ENCODE data around the gene SERAC1.
A peak's percentile ranks its signal among the peaks of the same experiment; 100 is the strongest.

Gene SERAC1

GRCh38 chr6:158077676-158078075 lies 90.4 kb downstream of the SERAC1 start:
- DNase-seq (ENCODE audit: low read depth) = no peak

GRCh38 chr6:158076548-158076947 lies 91.5 kb downstream of the SERAC1 start:
- DNase-seq (ENCODE audit: low read depth) = no peak

GRCh38 chr6:158073776-158074175 lies 94.3 kb downstream of the SERAC1 start:
- no peak for DNase-seq (ENCODE audit: low read depth)

- DNase-seq (ENCODE audit: low read depth) = peak; percentile 50
Measured at GRCh38 chr6:158072083-158072721, 95.9 kb downstream of the SERAC1 start.

- no peak for DNase-seq (ENCODE audit: low read depth)
Measured at GRCh38 chr6:158071121-158072082, 96.7 kb downstream of the SERAC1 start.

GRCh38 chr6:158070513-158070912 lies 97.5 kb downstream of the SERAC1 start:
- DNase-seq (ENCODE audit: low read depth) = no peak

GRCh38 chr6:158069800-158070195 lies 98.3 kb downstream of the SERAC1 start:
- DNase-seq (ENCODE audit: low read depth) = no peak

- DNase-seq (ENCODE audit: low read depth) = no peak
Measured at GRCh38 chr6:158068893-158069799, 98.9 kb downstream of the SERAC1 start.

- no peak for DNase-seq (ENCODE audit: low read depth)
Measured at GRCh38 chr6:158068156-158068892, 99.7 kb downstream of the SERAC1 start.

GRCh38 chr6:158067436-158068015 lies 100.5 kb downstream of the SERAC1 start:
- no peak for DNase-seq (ENCODE audit: low read depth)

GRCh38 chr6:158066136-158066781 lies 101.8 kb downstream of the SERAC1 start:
- no peak for DNase-seq (ENCODE audit: low read depth)

- no peak for DNase-seq (ENCODE audit: low read depth)
Measured at GRCh38 chr6:158064725-158065251, 103.3 kb downstream of the SERAC1 start.

- DNase-seq (ENCODE audit: low read depth) = no peak
Measured at GRCh38 chr6:158063736-158064135, 104.3 kb downstream of the SERAC1 start.

- DNase-seq (ENCODE audit: low read depth) = no peak
Measured at GRCh38 chr6:158061709-158062461, 106.2 kb downstream of the SERAC1 start.

GRCh38 chr6:158061361-158061708 lies 106.7 kb downstream of the SERAC1 start:
- DNase-seq (ENCODE audit: low read depth) = no peak

GRCh38 chr6:158060455-158061360 lies 107.4 kb downstream of the SERAC1 start:
- DNase-seq (ENCODE audit: low read depth) = no peak
